ENCODE results near the gene CASZ1.

Gene CASZ1, protein sequence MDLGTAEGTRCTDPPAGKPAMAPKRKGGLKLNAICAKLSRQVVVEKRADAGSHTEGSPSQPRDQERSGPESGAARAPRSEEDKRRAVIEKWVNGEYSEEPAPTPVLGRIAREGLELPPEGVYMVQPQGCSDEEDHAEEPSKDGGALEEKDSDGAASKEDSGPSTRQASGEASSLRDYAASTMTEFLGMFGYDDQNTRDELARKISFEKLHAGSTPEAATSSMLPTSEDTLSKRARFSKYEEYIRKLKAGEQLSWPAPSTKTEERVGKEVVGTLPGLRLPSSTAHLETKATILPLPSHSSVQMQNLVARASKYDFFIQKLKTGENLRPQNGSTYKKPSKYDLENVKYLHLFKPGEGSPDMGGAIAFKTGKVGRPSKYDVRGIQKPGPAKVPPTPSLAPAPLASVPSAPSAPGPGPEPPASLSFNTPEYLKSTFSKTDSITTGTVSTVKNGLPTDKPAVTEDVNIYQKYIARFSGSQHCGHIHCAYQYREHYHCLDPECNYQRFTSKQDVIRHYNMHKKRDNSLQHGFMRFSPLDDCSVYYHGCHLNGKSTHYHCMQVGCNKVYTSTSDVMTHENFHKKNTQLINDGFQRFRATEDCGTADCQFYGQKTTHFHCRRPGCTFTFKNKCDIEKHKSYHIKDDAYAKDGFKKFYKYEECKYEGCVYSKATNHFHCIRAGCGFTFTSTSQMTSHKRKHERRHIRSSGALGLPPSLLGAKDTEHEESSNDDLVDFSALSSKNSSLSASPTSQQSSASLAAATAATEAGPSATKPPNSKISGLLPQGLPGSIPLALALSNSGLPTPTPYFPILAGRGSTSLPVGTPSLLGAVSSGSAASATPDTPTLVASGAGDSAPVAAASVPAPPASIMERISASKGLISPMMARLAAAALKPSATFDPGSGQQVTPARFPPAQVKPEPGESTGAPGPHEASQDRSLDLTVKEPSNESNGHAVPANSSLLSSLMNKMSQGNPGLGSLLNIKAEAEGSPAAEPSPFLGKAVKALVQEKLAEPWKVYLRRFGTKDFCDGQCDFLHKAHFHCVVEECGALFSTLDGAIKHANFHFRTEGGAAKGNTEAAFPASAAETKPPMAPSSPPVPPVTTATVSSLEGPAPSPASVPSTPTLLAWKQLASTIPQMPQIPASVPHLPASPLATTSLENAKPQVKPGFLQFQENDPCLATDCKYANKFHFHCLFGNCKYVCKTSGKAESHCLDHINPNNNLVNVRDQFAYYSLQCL (N-terminal part only)

GRCh38 chr1:10796029-10796944 is at the start of gene CASZ1:
TSS of gene CASZ1 (minus strand) at chr1:10796646. CDS start at chr1:10693889, 102,757 bp downstream.
- DNase-seq (ENCODE audit: low read depth in 3 of 3, low spot score in 1 of 3), result no peak

DNA sequence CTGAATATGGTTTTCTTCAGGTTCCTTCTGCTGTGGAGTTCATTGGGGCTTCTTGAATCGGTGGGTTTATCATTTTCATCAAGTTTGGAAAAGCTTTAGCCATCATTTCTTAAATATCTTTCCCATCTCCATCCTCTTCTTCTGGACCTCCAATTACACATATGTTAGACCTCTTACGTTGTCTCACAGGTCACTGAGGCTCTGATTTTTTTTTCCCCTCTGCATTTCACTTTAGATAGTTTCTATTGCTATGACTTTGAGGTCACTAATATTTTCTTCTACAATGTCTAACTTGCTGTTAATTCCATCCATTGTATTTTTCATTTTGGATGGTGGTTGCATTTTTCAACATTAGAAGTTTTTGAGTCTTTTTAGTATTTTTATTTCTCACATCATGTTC is 47.3 kb upstream of the CASZ1 start:
- DNase-seq (ENCODE audit: low read depth in 3 of 3, low spot score in 1 of 3), result no peak

DNA sequence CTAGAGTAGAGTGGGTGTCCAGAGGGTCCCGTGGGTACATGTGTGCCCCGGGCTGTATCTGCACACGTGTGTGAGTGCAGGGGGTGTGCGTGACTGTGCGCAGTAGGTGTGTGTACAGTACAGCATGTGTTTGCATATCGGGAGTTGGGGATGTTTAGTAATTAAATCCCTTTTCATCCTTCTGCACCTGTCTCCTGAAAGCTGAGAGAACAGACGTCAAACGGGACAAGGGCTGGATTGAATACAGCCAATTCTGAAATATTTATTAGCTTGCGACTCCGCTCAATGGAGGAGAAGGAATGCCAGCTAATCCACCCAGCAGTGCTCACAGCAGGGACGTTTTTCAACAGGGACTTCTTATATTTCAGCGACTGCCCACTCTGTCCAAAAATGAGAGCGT is 44.7 kb upstream of the CASZ1 start:
- no peak for DNase-seq (ENCODE audit: low read depth in 3 of 3, low spot score in 1 of 3)

DNA sequence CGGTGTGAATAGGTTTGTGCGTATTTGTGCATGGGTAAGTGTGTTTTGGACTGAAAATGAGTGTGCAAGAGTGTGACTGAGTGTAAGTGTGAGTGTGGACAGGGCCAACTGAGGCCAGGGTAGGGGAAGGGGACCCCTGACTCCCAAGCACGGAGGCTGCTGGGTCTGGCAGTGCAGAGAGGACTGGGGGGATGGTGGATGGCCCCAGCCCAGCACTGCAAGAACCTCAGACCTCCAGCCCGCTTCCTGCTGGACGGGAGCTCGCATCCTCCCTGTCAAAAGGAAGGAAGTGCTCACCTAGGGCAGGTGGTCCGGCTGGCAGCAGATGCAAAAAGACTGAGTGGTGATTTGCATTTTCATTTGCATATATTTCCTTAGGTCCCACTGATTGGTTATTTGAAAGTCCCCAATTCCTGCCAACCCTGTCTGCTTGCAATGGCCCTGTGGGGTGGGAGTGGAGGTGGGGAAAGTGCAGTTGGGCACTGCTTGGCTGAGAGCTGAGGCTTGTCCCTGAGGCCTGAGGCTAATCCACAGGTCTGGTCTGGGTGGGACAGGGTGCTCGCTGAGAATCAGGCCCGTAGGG is 42.8 kb upstream of the CASZ1 start:
- no peak for DNase-seq (ENCODE audit: low read depth in 3 of 3, low spot score in 1 of 3)

DNA sequence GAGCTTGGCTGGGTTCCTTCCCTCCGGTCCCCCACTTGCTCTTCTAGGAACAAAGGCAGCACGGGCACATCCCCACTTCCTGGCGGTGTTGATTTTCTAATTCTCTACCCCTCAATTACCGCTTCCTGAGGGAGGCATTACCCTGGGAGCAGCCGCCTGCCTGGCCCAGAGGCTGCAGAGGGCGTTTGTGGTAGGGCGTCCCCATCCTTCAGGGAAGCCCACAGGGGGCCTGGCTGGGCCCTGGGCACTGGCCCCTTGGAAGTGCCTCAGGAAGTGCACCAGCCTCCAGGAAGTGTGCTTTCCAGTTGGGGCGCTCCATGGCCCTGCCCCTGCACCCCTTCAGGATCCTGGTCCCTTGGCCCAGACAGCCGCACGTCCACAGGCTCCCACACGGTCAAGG is 42.1 kb upstream of the CASZ1 start:
- DNase-seq (ENCODE audit: low read depth in 3 of 3, low spot score in 1 of 3), result no peak

GRCh38 chr1:10836726-10837125 is 40.3 kb upstream of the CASZ1 start:
- no peak for DNase-seq (ENCODE audit: low read depth in 3 of 3, low spot score in 1 of 3)

- DNase-seq (ENCODE audit: low read depth in 3 of 3, low spot score in 1 of 3), result no peak
These were observed 39.5 kb upstream of the CASZ1 start for GRCh38 chr1:10835822-10836421.

- DNase-seq (ENCODE audit: low read depth in 3 of 3, low spot score in 1 of 3), result no peak
These were observed 39.0 kb upstream of the CASZ1 start for GRCh38 chr1:10835421-10835820.

- no peak for DNase-seq (ENCODE audit: low read depth in 3 of 3, low spot score in 1 of 3)
These were observed 38.4 kb upstream of the CASZ1 start for GRCh38 chr1:10834770-10835412.

DNA sequence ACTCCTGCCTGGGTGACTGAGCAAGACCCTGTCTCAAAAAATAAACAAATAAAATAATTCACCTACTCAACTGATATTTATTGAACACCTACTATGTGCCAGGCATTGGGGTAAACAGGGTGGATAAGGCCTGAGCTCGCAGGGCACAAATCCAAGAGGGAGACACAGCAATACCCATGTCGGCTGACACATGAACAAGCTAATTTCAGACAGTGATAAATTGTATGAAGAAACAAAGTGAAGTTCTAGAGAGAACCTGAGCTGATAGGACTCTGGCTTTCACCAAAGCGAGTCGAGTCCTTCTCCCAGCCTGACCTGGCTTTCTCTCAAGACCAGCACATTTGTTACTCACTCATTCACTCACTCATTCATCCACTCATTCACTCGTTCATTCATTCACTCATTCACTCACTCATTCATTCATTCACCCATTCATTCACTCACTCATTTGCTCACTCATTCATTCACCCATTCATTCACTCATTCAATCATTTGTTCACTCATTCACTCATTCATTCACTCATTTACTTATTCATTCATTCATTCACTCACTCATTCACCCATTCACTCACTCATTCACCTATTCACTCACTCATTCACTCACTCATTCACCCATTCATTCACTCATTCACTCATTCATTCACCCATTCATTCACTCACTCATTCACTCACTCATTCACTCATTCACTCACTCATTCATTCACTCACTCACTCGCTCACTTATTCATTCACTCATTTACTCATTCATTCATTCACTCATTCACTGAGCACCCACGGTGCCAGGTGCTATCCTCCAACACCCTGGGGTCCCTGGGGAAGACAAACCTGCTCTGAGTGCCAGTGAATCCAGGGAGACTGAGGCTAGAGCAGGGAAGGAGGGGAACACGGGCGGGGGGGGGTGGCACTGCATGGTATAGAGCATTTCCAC is 37.4 kb upstream of the CASZ1 start:
- DNase-seq (ENCODE audit: low read depth in 3 of 3, low spot score in 1 of 3), result no peak

DNA sequence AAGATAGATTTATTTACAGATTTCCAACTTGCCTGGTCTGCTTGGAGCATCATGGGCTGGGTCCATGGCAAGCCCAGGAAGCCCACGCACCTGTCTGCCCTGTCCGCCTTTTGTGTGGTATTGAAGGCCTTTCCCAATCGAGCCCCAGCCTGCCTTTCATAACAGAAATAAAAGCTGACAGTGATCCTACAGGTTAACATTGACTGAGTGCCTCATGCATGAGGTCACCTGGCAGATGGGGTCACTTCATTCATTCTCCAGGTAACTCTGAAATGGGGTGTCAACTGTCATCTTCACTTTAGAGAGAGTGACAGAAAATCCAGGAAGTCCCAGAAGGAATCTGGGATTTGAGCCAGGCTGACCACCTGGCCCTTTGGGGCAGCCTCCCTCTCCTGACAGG is 36.3 kb upstream of the CASZ1 start:
- DNase-seq (ENCODE audit: low read depth in 3 of 3, low spot score in 1 of 3), result no peak

- DNase-seq (ENCODE audit: low read depth in 3 of 3, low spot score in 1 of 3), result no peak
These were observed 34.7 kb upstream of the CASZ1 start for GRCh38 chr1:10830961-10831668.

DNA sequence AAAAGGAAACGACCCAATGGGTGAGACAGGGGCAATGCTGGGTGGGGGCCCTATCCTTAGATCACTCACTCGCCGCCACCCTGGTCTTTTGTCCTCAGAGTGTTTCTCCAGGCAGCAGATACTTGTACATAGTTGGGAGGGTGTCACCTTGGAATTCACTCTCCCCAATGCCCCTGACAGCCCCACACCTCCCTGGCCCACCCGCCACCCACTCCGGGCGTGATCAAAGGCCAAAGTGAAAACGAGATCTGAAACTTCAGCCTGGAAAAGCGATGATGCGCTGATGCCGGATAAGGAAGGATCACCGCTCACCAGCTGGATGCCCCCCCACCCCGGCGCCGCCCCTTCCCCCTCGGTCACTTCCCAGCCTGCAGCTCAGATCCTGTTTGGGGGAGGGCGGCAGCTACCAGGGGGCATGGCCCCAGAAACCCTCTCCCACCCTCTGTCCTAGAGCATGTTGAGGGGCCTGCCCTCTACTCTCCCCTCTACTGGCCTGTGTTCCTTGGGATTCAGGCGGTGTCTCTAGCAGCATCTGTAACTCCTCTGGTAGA is 33.6 kb upstream of the CASZ1 start:
- DNase-seq (ENCODE audit: low read depth in 3 of 3, low spot score in 1 of 3), result no peak

DNA sequence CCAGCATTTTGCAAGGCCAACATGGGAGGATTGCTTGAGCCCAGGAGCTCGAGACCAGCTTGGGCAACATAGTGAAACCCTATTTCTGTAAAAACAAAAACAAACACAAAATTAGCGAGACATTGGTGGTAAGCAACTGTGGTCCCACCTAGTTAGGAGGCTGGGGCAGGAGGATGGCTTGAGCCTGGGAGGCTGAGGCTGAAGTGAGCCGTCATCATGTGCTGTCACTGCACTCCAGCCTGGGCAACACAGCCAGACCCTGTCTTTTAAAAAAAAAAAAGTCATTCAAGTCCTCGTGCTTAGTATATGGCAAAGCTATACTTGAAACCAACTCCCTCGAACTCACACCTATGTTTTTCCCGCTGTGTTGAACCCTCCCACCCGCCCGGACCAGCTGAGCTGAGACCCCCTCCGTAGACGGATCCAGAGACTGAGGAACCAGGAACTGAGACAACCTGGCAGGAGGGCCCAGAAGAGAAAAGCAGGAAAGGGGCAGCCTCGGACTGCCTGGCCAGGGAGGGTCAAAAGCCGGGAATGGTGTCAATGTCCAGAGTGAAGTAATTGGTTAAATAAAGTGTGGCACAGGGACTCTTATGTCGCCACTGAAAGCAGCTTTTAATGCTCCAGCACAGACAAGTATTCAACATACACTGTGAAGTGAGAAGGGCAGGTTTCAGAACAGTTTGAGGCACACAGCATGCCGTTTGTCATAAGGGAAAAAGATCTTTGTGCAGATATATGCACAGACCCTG is 32.8 kb upstream of the CASZ1 start:
- DNase-seq (ENCODE audit: low read depth in 3 of 3, low spot score in 1 of 3), result no peak

DNA sequence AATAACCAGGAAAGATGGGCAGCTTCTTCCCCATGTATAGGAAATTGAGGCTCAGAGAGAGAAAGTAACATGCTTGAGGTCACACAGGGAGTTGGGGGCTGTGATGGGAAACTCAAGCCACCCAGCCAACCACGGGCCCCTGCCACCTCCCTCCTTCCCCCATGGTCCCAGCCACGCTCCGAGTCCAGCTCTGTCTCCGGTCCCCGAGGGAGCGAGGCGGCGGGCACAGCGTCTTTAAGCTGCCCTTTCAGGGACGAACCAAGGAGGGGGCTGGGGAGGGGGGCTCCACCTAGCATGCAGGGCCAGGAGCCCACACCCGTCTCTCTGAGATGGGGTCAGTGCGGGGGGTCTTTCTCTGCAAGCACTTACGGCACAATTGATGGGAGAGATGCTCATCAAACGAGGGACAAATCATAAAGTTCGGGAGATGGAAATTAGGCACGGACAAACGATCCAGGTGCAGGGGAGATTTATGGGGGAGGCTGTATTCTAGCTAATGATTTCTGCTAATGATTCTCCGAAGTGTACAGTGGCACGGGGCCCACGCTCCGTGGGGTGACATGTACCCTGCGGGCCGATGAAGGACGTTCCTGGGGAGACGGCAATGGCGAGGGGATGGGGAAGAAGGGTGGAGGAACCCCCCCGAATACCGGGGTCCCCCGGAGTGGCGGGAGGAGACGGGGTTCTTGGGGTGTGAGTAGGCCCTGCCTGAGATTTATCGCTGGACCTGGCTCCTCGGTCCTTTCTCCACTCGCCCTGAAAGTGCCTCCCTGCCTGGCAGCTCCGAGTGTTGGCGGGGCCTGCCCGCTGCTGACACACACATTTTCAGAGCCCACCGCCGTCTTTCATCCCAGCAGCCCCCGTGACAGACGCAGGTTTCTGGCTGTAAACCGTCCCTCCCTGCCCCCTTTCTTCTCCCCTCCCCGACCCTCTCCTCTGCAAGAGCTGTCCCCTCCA is 31.2 kb upstream of the CASZ1 start:
- DNase-seq (ENCODE audit: low read depth in 3 of 3, low spot score in 1 of 3), result no peak

All from stimulated activated CD4-positive, alpha-beta T cell treated with anti-CD3 and anti-CD28 coated beads, TNF-alpha, amount 100 ng/mL, for 1 hour (primary cell).